CD4-positive, alpha-beta memory T cell (primary cell): ENCODE results near the gene GNRH2. TPM values are rescaled to one million over a fixed set of nuclear protein-coding genes. Genes with fewer than 3 reads are reported as not detected.

Source experiments
- CTCF ChIA-PET: fragments of 350-600 bp; sonication (Branson Sonifier 250); formaldehyde crosslinking; loops from one replicate; lab custom pipeline; 2021; ENCODE audit warnings: inconsistent platforms; ENCODE audit not compliant: partially characterized antibody; lab: Charles Lee
- POLR2A ChIA-PET: fragments of 350-600 bp; sonication (Branson Sonifier 250); formaldehyde crosslinking; loops from one replicate; lab custom pipeline; 2021; ENCODE audit not compliant: partially characterized antibody; lab: Charles Lee
- DNase-seq, 5 donors: peaks; one replicate each; pipeline versions ENCODE4 v3.0.0 to v3.0.0-alpha.2; 2020 to 2022; ENCODE audit warnings: mixed read lengths in 1 of 5
- H3K27ac ChIP-seq: one replicate; pipeline ENCODE4 v1.7.0; 2013; ENCODE audit warnings: low read depth, low read length
- H3K27me3 ChIP-seq: 2 replicates; pipeline ENCODE4 v1.7.0; 2013; ENCODE audit warnings: mild to moderate bottlenecking, low read length, moderate library complexity; ENCODE audit not compliant: insufficient read depth
- H3K36me3 ChIP-seq: 2 replicates; pipeline ENCODE4 v1.7.0; 2013; ENCODE audit warnings: mild to moderate bottlenecking, low read length, moderate library complexity; ENCODE audit not compliant: insufficient read depth
- H3K4me1 ChIP-seq: 2 replicates; pipeline ENCODE4 v1.7.0; 2013; ENCODE audit warnings: mild to moderate bottlenecking, low read length, moderate library complexity; ENCODE audit not compliant: insufficient read depth
- H3K4me3 ChIP-seq, 2 donors: one replicate each; pipeline ENCODE4 v1.7.0; 2013; ENCODE audit warnings: low read length in 2 of 2, mild to moderate bottlenecking in 1 of 2
- H3K9me3 ChIP-seq, 2 donors: one replicate each; pipeline ENCODE4 v1.7.0; 2013; ENCODE audit warnings: low read length in 2 of 2, control low read depth in 1 of 2; ENCODE audit not compliant: control insufficient read depth in 1 of 2
- H3K27ac Mint-ChIP-seq, 7 donors: one replicate each; pipeline ENCODE4 v1.8.0; 2020 to 2021; ENCODE audit warnings: mixed read lengths in 7 of 7, mild to moderate bottlenecking in 6 of 7, inconsistent platforms in 3 of 7, moderate library complexity in 3 of 7
- H3K27me3 Mint-ChIP-seq, 2 donors: one replicate each; pipeline ENCODE4 v1.8.0; 2020 to 2021; ENCODE audit warnings: mixed read lengths in 2 of 2
- H3K36me3 Mint-ChIP-seq, 2 donors: one replicate each; pipeline ENCODE4 v1.8.0; 2020 to 2021; ENCODE audit warnings: mixed read lengths in 2 of 2, inconsistent platforms in 1 of 2, mild to moderate bottlenecking in 1 of 2
- H3K4me1 Mint-ChIP-seq, 4 donors: one replicate each; pipeline ENCODE4 v1.8.0; 2020 to 2021; ENCODE audit warnings: mixed read lengths in 4 of 4, mild to moderate bottlenecking in 1 of 4
- H3K4me3 Mint-ChIP-seq, 8 donors: one replicate each; pipeline ENCODE4 v1.8.0; 2020 to 2021; ENCODE audit warnings: mixed read lengths in 8 of 8, mild to moderate bottlenecking in 7 of 8, moderate library complexity in 6 of 8, inconsistent platforms in 3 of 8
- H3K9me3 Mint-ChIP-seq, 8 donors: one replicate each; pipeline ENCODE4 v1.8.0; 2020 to 2021; ENCODE audit warnings: mixed read lengths in 8 of 8, mild to moderate bottlenecking in 5 of 8, inconsistent platforms in 3 of 8, moderate library complexity in 1 of 8
- intact Hi-C: fragments of 100-400 bp; cut with micrococcal nuclease; formaldehyde crosslinking; loops from one replicate; pipeline ENCODE4 v1.15.1; 2023
- polyA plus RNA-seq, 2 donors: library from polyadenylated mRNA; unstranded; fragments of 300-500 nt; fragmentation: Illumina TruSeq; gene quantifications; one replicate each; pipeline ENCODE4 v1.2.3, GENCODE V29; 2021
- total RNA-seq, 2 experiments: library from RNA; stranded (reverse); gene quantifications; one replicate each; pipeline ENCODE4 v1.2.3, GENCODE V29; 2021

The GNRH2 gene
- total and polyA plus RNA-seq, 4 experiments from 2014 or later, result 1.2 to 1.9 TPM; not detected in 2

DNA sequence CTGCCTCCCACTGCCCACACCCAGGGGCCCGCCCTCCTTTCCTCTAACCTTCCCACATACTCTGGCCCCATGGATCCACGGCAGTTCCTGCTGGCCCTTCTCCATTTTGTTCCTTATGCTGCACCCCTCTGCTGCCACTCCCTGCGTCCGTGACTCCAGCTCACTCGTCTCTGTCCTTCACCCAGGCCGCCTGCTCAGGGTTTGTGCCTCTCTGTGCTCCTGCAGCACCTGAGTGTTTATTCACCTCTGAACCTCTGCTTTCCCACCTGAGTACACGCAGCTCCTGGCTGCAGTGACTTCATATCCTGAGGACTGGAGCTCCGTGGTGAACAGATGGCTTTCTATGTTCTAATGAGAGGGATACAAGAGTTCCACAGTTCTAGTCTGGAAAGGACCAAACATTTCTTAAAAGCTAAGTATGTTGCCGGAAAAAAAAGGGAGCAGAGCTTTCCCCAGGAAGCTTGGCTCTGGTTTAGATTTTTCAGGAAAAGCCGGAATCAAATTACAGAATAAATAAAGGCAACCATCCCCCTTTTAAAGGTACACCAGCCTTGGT lies 1.5 kb upstream of the GNRH2 start:
- H3K4me1 Mint-ChIP-seq, result peaks cover 13 to 16% (median 14%) of the 10 kb centered on the region in 4 donors
- ChIA-PET POLR2A (no interaction called here), CTCF (interaction anchor here (2.2 kb wide), 1 partner anchor 11 kb away, joined by 11 read pairs; no protein-coding TSS in a partner anchor)
- peaks cover 16% of the 10 kb centered on the region for H3K36me3 ChIP-seq
- no peaks in the 10 kb centered on the region for H3K27me3 Mint-ChIP-seq
- H3K4me1 ChIP-seq, result peaks cover 12% of the 10 kb centered on the region
- no peak for DNase-seq
- no peak overlapping the region for H3K27ac ChIP-seq
- intact Hi-C loops, result no loop called here
- no peak overlapping the region for H3K4me3 ChIP-seq
- H3K27ac Mint-ChIP-seq, result peak overlapping the region in 3 of 7 donors; percentile 41 to 85 (median 73)
- H3K9me3 ChIP-seq, result no peaks in the 10 kb centered on the region
- H3K27me3 ChIP-seq, result no peaks in the 10 kb centered on the region
- peaks cover 0 to 4% (median 0%) of the 10 kb centered on the region in 8 donors for H3K9me3 Mint-ChIP-seq
- peaks cover 9 to 47% of the 10 kb centered on the region in 2 donors for H3K36me3 Mint-ChIP-seq
- no peak overlapping the region for H3K4me3 Mint-ChIP-seq

DNA sequence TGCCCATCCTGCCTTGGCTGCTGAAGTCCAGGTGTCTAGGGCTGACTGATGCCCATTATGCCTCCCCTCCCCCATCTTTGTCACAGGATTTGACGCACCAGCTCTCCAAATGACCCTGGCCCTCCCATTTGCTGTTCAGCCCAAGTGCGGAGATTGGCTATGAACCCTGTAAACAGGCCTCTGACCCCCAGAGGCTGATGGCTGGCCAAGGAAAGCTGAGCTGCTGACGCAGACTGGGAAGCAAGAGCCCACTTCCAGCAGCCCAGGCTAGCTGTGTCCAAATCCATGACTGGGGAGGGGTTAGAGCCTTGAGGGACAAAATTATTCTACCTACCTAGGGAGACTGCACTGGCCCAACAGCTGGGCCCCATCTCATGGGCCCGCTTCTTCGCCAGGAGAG lies 797 bp upstream of the GNRH2 start:
- Mint-ChIP-seq H3K4me3 (no peak overlapping the region), H3K9me3 (peaks cover 0 to 4% (median 0%) of the 10 kb centered on the region in 8 donors), H3K4me1 (peaks cover 15 to 22% (median 16%) of the 10 kb centered on the region in 4 donors), H3K27me3 (no peaks in the 10 kb centered on the region), H3K27ac (peak overlapping the region in 1 of 7 donors; percentile 35), H3K36me3 (peaks cover 9 to 43% of the 10 kb centered on the region in 2 donors)
- POLR2A ChIA-PET, result no interaction called here
- Histone ChIP-seq H3K4me1 (peaks cover 19% of the 10 kb centered on the region), H3K27ac (no peak overlapping the region), H3K4me3 (no peak overlapping the region), H3K27me3 (no peaks in the 10 kb centered on the region), H3K36me3 (peaks cover 11% of the 10 kb centered on the region), H3K9me3 (no peaks in the 10 kb centered on the region)
- DNase-seq, result no peak
- intact Hi-C loops, result no loop called here
- CTCF ChIA-PET, result interaction anchor here (2.2 kb wide), 1 partner anchor 11 kb away, joined by 11 read pairs; no protein-coding TSS in a partner anchor

DNA sequence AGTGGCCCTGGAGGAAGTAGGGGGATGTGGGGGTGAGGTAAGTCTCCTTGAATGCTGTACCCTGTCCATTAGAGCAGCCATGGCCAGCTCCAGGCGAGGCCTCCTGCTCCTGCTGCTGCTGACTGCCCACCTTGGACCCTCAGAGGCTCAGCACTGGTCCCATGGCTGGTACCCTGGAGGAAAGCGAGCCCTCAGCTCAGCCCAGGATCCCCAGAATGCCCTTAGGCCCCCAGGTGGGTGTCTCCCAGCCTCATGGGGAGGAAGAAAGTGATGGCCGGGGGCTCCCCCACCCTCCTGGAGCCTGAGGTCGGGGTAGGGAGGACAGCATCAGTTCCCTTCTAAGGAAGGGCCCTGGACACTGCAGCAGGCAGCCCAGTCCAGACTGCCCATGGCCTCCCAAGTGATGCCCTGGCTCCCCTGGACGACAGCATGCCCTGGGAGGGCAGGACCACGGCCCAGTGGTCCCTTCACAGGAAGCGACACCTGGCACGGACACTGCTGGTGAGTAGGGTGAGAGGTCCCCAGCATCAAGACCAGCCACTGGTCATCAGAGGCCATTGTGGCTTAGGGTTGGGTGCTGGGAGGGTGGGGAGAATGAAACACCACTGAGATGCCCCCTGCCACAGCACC lies 1.0 kb downstream of the GNRH2 start:
- DNase-seq, result no peak
- peak overlapping the region; percentile 17 to 92 (median 89) for H3K4me3 Mint-ChIP-seq
- no peaks in the 10 kb centered on the region for H3K9me3 ChIP-seq
- ChIA-PET CTCF (no interaction called here), POLR2A (interaction anchor here (1.0 kb wide), 1 partner anchor 15 kb away, joined by 3 read pairs; no protein-coding TSS in a partner anchor)
- no peak overlapping the region for H3K4me3 ChIP-seq
- peaks cover 4 to 32% of the 10 kb centered on the region in 2 donors for H3K36me3 Mint-ChIP-seq
- intact Hi-C loops, result no loop called here
- H3K36me3 ChIP-seq, result peaks cover 18% of the 10 kb centered on the region
- H3K27me3 Mint-ChIP-seq, result no peaks in the 10 kb centered on the region
- H3K4me1 Mint-ChIP-seq, result peaks cover 15 to 30% (median 16%) of the 10 kb centered on the region in 4 donors
- H3K9me3 Mint-ChIP-seq, result peaks cover 0 to 4% (median 0%) of the 10 kb centered on the region in 8 donors
- H3K27me3 ChIP-seq, result no peaks in the 10 kb centered on the region
- no peak overlapping the region for H3K27ac ChIP-seq
- peaks cover 26% of the 10 kb centered on the region for H3K4me1 ChIP-seq
- H3K27ac Mint-ChIP-seq, result peak overlapping the region in 4 of 7 donors; percentile 18 to 79 (median 42)

GRCh38 chr20:3045042-3045815 lies 1.8 kb downstream of the GNRH2 start:
- Histone ChIP-seq H3K4me1 (peaks cover 26% of the 10 kb centered on the region), H3K27me3 (no peaks in the 10 kb centered on the region), H3K9me3 (no peaks in the 10 kb centered on the region), H3K27ac (peak overlapping the region; percentile 62), H3K4me3 (peak overlapping the region; percentile 66 to 95), H3K36me3 (peaks cover 20% of the 10 kb centered on the region)
- Mint-ChIP-seq H3K27me3 (no peaks in the 10 kb centered on the region), H3K4me1 (peaks cover 15 to 30% (median 15%) of the 10 kb centered on the region in 4 donors), H3K36me3 (peaks cover 11 to 30% of the 10 kb centered on the region in 2 donors), H3K9me3 (peaks cover 0 to 4% (median 0%) of the 10 kb centered on the region in 8 donors), H3K4me3 (peak overlapping the region; percentile 81 to 92 (median 89)), H3K27ac (peak overlapping the region; percentile 73 to 94 (median 80))
- ChIA-PET POLR2A (interaction anchor here (0.5 to 2.5 kb wide), 5 partner anchors 8 to 164 kb away, joined by 3 to 13 read pairs (median 4); partner anchors contain the start of gene ITPA), CTCF (interaction anchor here (1.4 kb wide), 1 partner anchor 172 kb away, joined by 3 read pairs; no protein-coding TSS in a partner anchor)
- intact Hi-C loops, result loop anchor here (5.0 kb wide), 2 partner anchors 173 to 767 kb away; partner anchors contain the start of gene PTPRA
- peak; percentile 17 to 67 (median 31) for DNase-seq

DNA sequence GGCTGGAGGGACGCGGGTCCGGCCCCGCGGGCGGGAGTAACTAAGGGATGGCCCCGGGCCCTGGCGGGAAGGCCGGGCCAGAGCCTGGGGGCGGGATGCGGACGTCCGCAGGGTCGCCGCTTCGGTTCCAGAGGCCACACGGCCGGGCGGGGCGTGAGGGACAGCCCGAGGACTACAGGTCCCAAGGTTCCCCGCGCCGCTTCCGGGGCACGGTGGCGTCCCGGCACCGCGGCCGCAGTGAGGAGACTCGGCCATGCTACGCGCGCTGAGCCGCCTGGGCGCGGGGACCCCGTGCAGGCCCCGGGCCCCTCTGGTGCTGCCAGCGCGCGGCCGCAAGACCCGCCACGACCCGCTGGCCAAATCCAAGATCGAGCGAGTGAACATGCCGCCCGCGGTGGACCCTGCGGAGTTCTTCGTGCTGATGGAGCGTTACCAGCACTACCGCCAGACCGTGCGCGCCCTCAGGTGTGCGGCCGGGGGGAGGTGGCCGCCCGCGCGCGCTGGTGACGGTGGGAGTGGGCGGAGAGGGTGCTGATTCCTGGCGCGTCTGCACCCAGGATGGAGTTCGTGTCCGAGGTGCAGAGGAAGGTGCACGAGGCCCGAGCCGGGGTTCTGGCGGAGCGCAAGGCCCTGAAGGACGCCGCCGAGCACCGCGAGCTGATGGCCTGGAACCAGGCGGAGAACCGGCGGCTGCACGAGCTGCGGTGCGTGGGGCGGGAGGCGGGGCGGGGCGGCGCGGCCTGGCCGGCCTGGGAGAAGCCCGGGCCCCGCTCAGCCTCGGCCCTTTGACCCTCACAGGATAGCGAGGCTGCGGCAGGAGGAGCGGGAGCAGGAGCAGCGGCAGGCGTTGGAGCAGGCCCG lies 2.6 kb downstream of the GNRH2 start, which contains the start of gene MRPS26:
Gene MRPS26 (plus strand): TSS at position 237 of the 861 bp plus-strand sequence. CDS start 17 bp downstream, at position 254.
- peaks cover 0 to 4% (median 0%) of the 10 kb centered on the region in 8 donors for H3K9me3 Mint-ChIP-seq
- peak; percentile 71 to 82 (median 79) for DNase-seq
- peaks cover 12 to 27% of the 10 kb centered on the region in 2 donors for H3K36me3 Mint-ChIP-seq
- no peaks in the 10 kb centered on the region for H3K27me3 ChIP-seq
- H3K27me3 Mint-ChIP-seq, result no peaks in the 10 kb centered on the region
- H3K4me1 ChIP-seq, result peaks cover 26% of the 10 kb centered on the region
- peak within 1 kb of the TSS; percentile 73 to 94 (median 80) for H3K27ac Mint-ChIP-seq
- H3K4me3 Mint-ChIP-seq, result peak within 1 kb of the TSS; percentile 81 to 92 (median 89)
- H3K4me1 Mint-ChIP-seq, result peaks cover 13 to 30% (median 15%) of the 10 kb centered on the region in 4 donors
- no peaks in the 10 kb centered on the region for H3K9me3 ChIP-seq
- peak within 1 kb of the TSS; percentile 62 for H3K27ac ChIP-seq
- H3K36me3 ChIP-seq, result peaks cover 20% of the 10 kb centered on the region
- ChIA-PET CTCF (interaction anchor here (1.4 kb wide), 1 partner anchor 172 kb away, joined by 3 read pairs; no protein-coding TSS in a partner anchor), POLR2A (interaction anchor here (0.5 to 2.5 kb wide), 8 partner anchors 8 to 363 kb away, joined by 3 to 13 read pairs (median 4); partner anchors contain the start of genes ITPA, PCED1A and VPS16)
- intact Hi-C loops, result loop anchor here (5.0 kb wide), 2 partner anchors 174 to 766 kb away; partner anchors contain the start of gene PTPRA
- H3K4me3 ChIP-seq, result peak within 1 kb of the TSS; percentile 66 to 95
